GM19468 (cell line): ENCODE measurements around the gene ANKS1A.
"Not testable (repeated sequence)": the region's sequence is repeated elsewhere in the genome, so short reads cannot be mapped to it uniquely, and the experiment has no call there.

Experiments used
- ATAC-seq: cut with Tn5 transposase; IDR thresholded peaks from one replicate; pipeline ENCODE4 v1.9.1; 2021; ENCODE audit warnings: mild to moderate bottlenecking, moderate library complexity, moderate number of reproducible peaks; ENCODE audit not compliant: unreplicated experiment; ENCODE audit errors: extremely low read depth

The ANKS1A gene

GRCh38 chr6:35089216-35089934, 200.3 kb downstream of the ANKS1A start:
- no peak for ATAC-seq

DNA sequence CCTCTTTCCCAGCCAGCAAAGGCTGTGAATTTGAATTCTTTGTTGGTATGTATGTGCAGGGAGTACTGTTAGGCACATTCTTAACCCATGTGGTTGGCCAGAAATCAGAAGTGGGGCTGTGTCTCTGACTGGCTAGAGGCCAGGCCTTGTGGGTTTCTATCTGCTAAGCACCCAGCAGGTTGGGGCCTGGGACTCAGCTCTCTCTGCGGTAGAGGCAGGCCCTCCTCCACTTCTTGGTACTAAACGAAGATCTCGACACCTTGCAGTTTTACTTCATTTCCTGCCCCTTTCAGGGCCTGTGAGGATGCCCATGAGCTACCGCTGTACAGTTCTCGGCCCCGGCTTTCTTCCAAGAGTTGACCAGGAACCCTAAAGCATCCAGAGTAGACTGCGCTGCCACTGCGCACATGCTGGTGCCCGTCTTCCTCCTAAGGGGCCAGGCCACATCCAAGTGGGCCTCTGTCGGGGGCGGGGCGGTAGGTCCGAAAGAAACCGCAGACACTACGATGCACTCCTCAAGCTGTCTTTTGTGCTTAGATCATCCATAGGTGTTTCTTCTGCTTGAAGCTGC, 201.0 kb downstream of the ANKS1A start:
- ATAC-seq = no peak

GRCh38 chr6:35090734-35091133, 201.7 kb downstream of the ANKS1A start:
- no peak for ATAC-seq

GRCh38 chr6:35091346-35092083, 202.5 kb downstream of the ANKS1A start:
- ATAC-seq = no peak

DNA sequence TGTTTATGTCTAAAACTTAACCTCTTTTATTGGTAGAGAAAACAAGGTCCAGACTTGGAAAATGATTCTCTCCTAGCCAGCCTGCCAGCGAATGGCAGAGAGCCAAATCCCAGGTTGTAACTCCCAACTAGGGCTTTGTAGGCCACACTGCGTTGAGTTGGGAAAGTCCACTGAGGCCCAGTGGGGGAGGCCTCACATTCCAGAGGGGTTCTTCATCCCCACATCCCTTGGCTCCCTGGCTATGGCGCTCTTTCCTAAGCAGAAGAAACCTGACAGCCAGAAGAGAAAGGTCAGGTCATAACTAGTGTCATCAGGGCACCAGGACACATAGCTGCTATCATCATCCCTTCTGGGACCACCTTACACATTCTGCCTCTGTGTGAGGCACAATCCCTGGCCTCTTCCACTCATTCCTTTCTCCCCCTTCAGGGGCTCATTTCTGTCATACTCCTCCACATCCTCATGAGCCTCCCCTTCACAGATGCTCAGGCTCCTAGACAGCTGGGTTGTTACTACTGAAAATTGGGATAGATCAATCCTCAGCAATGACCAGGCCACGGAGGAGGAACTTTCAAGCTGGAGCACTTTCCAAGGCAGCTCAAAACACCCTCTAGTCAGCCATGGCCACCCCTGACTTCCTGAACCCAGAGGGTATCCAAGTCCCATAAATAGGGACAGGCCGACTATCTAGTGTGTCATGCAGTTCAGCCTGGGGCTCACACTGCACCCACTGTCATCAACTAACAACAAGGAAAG, 203.5 kb downstream of the ANKS1A start:
- no peak for ATAC-seq

DNA sequence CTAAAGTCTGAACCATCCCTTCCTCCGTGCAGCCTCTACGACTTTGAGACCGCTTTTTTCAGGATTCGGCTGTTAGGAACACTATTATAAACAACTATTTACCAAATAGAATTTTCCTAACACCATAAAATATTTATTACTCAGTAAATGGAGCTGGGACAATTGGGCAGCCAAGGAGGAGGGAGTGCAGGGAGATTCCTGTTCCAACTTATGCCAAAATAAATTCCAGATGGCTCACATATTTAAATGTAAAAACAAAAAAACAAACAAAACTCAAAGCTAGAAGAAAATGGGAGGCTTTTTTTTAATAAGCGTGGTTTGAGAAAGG, 204.0 kb downstream of the ANKS1A start:
- no peak for ATAC-seq

DNA sequence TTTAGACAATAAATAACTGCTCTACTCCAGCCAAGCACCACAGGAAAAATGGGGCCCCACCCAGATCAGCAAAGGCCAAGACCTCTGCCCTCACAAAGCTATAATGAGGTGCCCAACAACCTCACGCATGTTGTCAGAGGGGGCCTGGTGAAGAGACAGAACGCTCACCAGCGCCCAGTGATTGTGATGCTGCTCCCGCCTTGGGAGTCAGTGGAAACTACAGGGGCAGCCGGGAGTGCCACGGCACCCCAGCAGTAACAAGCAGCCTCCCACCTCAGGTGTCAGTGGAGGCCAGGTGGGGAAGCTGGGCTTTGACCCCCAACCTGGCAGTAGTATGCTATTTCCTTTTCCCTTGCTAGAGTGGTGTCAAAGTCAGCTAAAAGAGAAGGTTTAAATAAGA, 204.7 kb downstream of the ANKS1A start:
- no peak for ATAC-seq

DNA sequence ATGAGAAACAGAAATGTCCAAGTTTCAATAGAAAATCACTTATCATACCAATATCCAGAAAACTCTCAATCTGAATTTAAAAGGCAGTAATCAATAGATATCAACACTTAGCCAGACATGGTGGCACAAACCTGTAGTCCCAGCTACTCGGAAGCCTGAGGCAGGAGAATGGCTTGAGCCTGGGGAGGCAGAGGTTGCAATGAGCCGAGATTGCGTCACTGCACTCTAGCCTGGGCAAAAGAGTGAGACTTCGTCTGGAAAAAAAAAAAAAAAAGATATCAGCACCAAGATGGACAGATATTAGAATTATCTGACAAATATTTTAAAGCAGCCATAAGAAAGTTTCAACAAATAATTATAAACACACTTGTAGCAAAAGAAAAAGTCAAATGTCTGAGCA, 205.1 kb downstream of the ANKS1A start:
- no peak for ATAC-seq

DNA sequence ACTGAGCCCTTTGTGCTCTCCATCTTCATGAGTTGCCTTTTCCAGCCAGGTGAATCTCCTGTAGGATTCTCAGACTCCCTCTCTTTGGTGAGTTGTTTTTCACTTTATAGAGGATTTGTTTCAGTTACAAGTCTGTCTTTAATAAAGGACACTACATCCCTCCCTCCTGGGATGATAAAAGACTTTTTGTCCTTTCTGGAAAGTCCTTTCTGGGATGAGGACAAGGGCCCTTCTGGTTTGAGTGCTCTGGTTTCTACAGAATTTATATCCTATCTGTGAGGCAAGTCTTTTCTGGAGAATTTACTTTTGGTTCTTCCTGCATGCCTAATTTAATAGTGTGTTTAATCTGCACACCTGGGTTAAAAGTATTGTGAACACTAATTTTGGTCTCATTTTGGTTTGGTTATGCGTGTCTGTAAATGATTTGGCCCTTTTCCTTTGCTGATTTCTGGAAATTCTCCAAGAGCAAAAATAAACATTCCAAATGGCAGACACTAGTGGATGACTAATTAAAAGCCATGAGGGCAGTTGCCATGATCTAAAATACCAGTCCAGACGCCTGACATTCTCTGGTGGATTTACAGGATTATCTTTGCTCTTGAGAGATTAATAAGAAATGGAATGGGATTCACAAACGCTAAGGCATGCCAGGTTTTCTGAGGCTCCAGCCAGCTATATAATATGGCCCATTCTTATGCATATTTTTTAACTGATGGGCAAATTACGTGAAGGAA, 207.2 kb downstream of the ANKS1A start:
- ATAC-seq = no peak

DNA sequence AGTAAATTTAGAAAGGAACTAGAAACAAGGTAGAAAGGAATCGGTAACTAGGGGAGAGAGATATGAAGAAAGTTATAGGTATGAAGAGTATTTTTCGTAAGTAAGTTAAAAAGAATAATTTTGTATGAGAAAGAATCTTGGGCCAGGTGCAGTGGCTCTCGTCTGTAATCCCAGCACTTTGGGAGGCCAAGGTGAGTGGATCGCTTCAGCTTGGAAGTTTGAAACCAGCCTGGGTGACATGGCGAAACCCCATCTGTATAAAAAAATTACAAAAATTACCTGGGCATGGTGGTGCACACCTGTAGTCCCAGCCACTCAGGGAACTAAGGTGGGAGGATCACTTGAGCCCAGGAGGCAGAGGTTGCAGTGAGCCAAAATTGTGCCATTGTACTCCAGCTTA, 210.1 kb downstream of the ANKS1A start:
- no peak for ATAC-seq

- no peak for ATAC-seq
These were observed 216.0 kb downstream of the ANKS1A start for GRCh38 chr6:35105078-35105477.

DNA sequence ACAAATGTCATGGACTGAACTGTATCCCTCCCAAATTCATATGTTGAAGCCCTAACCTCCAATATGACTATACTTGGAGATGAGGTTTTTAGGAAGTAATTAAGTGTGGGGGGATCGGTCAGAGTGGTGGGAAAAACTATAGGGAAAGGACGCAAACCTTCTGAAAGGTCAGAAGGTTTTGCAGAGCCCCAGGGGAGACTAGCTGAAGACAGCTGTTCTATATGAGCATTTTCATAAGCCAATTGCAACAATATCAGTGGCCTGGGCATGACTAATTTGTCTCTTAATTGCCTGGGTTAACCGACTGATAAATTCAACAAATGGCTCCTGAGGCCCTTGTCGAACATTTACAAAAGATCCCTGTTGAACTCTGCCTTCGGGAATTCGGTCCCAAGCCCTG, 217.0 kb downstream of the ANKS1A start:
- ATAC-seq = not testable (repeated sequence)

GRCh38 chr6:35107208-35107607, 218.2 kb downstream of the ANKS1A start:
- ATAC-seq = not testable (repeated sequence)

DNA sequence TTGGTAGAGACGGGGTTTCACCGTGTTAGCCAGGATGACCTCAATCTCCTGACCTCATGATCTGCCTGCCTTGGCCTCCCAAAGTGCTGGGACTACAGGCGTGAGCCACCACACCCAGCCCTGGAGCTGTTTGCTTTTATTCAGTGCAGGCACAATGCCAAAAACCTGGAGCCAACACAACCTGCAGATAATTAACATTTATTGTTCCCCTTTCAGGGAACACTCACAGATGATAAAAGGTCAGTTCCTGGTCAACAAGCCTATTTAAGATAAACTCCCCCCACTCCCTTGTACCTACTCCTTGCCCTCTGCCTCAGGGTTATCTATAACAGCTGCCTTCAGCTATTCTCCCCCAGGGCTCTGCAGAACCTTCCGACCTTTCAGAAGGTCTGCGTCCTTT, 218.7 kb downstream of the ANKS1A start:
- not testable (repeated sequence) for ATAC-seq

DNA sequence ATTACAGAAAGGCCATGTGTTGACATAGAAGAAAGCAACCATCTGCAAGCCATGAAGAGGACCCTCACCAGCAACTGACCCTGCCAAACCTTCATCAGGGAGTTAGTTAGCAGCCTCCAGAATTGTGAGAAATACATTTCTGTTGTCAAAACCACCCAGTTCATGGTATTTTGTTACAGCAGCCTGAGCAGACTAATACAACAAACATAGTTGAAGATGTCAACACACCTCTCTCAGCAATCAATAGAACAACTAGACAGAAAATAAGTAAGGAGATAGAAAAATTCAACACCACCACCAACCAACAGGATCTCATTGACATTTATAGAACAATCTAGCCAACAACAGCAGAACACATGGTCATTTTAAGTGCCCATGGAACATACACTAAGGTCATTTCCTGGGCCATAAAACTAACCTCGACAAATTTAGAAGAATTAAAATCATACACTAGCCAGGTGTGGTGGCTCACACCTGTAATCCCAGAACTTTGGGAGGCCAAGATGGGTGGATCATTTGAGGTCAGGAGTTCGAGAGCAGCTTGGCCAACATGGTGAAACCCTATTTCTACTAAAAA, 219.3 kb downstream of the ANKS1A start:
- no peak for ATAC-seq

DNA sequence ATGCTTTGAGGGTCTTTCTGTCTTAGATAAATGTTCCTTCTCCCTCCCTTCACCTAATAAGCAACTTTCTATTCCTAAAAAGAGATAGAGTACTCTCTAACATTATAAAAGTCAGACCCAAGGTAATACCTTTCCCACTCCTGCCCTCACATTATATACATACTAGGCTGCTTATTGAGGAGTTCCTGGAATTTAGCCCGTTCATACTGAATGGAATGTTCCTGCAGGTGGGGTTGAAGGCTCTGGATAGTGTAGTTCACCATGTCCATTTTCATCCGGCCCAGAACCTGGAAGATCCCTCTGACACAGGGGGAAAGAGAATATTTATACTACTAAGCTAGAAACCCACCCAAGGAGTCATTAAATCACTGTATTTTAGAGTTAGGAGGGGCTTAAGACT, 231.7 kb downstream of the ANKS1A start:
- ATAC-seq = no peak

- ATAC-seq = no peak
These were observed 235.3 kb downstream of the ANKS1A start for GRCh38 chr6:35124356-35124755.

GRCh38 chr6:35128042-35128441, 239.0 kb downstream of the ANKS1A start:
- no peak for ATAC-seq

GRCh38 chr6:35128496-35128895, 239.4 kb downstream of the ANKS1A start:
- ATAC-seq = no peak

GRCh38 chr6:35136185-35136584, 247.1 kb downstream of the ANKS1A start:
- no peak for ATAC-seq
